Measurements from ENCODE around the gene C5orf47. TPM values are rescaled to one million over a fixed set of nuclear protein-coding genes. Genes with fewer than 3 reads are reported as not detected.

Gene C5orf47
- total and polyA plus RNA-seq, 10 of the 15 experiments (the other 5 are each of a cell fraction or from before 2014, with no cell fraction given) = 0.04 TPM; not detected in 9

DNA sequence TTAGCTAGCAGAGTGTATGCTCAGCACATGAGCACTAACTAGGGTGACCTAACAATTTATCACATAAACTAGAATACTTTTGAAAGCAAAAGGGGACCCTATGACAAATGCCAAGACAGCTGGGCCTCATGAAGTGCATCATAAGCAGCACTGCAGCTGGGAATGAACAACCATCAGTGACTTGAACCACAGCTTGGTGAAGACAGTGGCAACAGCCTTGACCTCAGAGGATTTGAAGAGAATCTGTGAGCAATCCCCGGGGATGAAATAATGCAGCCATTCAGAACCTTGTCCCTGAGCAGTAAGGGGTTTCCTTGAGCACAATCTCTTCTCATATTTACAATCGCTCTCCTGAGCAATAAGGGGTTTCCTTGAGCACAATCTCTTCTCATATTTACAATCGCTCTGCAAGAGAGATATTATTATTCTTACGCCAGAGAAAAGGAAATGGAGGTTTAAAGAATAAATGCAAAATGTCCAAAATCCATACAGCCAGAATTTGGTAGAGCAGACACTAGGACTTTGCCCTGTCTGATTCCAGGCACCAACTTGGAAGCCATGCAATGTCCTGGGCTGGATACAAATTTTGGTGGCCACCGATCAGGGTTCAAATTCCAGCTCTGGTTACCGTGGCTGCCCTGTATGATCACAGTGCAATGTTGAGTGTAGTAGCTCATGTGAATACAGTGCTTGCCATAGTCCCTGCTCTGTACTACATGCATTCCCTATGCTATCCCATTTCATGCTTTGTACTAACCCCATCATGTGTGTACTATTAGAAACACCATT is 55.7 kb downstream of the C5orf47 start:
- Histone ChIP-seq H3K9ac (ENCODE audit: control insufficient read depth, insufficient read depth, low read length) (no peak overlapping the region), H3K4me2 (ENCODE audit: control insufficient read depth, insufficient read depth) (no peak overlapping the region), H3K79me2 (ENCODE audit: control insufficient read depth, insufficient read depth, low read length) (no peaks in the 10 kb centered on the region), H3K27ac (ENCODE audit: control insufficient read depth, insufficient read depth) (no peak overlapping the region), H3K36me3 (ENCODE audit: control insufficient read depth in 2 of 2, insufficient read depth in 2 of 2, low read length in 1 of 2) (no peaks in the 10 kb centered on the region), H2AFZ (ENCODE audit: control insufficient read depth, low read depth, low read length) (no peak overlapping the region), H4K20me1 (ENCODE audit: control insufficient read depth, insufficient read depth) (no peaks in the 10 kb centered on the region), H3K27me3 (replicated peaks in 1 of 2; ENCODE audit: control insufficient read depth in 2 of 2, insufficient read depth in 2 of 2, low read length in 1 of 2) (no peaks in the 10 kb centered on the region), H3K9me3 (replicated peaks; ENCODE audit: control insufficient read depth, insufficient read depth, low read length) (no peaks in the 10 kb centered on the region), H3K4me1 (ENCODE audit: control insufficient read depth, insufficient read depth, low read length) (no peaks in the 10 kb centered on the region), H3K4me3 (no peak overlapping the region)
- RAD21 ChIA-PET (ENCODE audit: unreplicated experiment) = interaction anchor here (1.0 to 3.1 kb wide), 7 partner anchors 11 to 421 kb away, joined by 3 to 38 read pairs (median 3); no protein-coding TSS in a partner anchor
- POLR2A ChIA-PET = interaction anchor here (0.5 kb wide), 1 partner anchor 647 kb away, joined by 8 read pairs; no protein-coding TSS in a partner anchor
- no TSS peak for BruUV-seq (replicated peaks)
- in situ Hi-C loops (cut with MboI) (loop anchor here (5.0 kb wide), 1 partner anchor 273 kb away; no protein-coding TSS in a partner anchor), intact Hi-C loops (cut with micrococcal nuclease; ENCODE audit: unreplicated experiment) (loop anchor here (1.0 kb wide), 2 partner anchors 268 to 273 kb away; no protein-coding TSS in a partner anchor)
- CTCF ChIA-PET = interaction anchor here (1.1 to 3.7 kb wide), 6 partner anchors 11 to 271 kb away, joined by 3 to 38 read pairs (median 4); no protein-coding TSS in a partner anchor
- SMC1A ChIA-PET (ENCODE audit: uncharacterized antibody, unreplicated experiment) = interaction anchor here (0.6 to 4.1 kb wide), 4 partner anchors 13 to 267 kb away, joined by 3 to 23 read pairs (median 4); no protein-coding TSS in a partner anchor
- FAIRE-seq (no peak), ATAC-seq (no peak), DNase-seq (ENCODE audit: low read depth, low spot score) (no peak)
- WGBS (ENCODE audit: insufficient coverage, insufficient replicate concordance, low lambda C conversion rate, missing lambda C conversion rate) = 38% methylated on average over 6 of the region's 6 CpGs
- TF ChIP-seq TCF3 (IDR thresholded peaks at IDR 0.05; ENCODE audit: borderline replicate concordance, insufficient read depth, low read depth, low read length) (no peak), PML (IDR thresholded peaks at IDR 0.05; ENCODE audit: low read length) (no peak), MYC (IDR thresholded peaks at IDR 0.05; ENCODE audit: insufficient read depth, insufficient read length, insufficient replicate concordance, low read length, severe bottlenecking) (no peak), PAX5 (IDR thresholded peaks at IDR 0.05; ENCODE audit: borderline replicate concordance, low read depth, low read length) (no peak), TCF7 (IDR thresholded peaks at IDR 0.05; ENCODE audit: borderline replicate concordance) (no peak), POLR2AphosphoS2 (IDR thresholded peaks at IDR 0.05; ENCODE audit: low read depth, low read length) (no peak), NRF1 (conservative IDR thresholded peaks at IDR 0.05; ENCODE audit: low read depth, low read length) (no peak), RFX5 (IDR thresholded peaks at IDR 0.05; ENCODE audit: low read depth, low read length) (no peak), FOXK2 (IDR thresholded peaks at IDR 0.05) (no peak), FOS (IDR thresholded peaks at IDR 0.05; ENCODE audit: borderline replicate concordance, extremely low read depth, insufficient read length) (no peak)
- TF ChIP-seq, protein P1, sequence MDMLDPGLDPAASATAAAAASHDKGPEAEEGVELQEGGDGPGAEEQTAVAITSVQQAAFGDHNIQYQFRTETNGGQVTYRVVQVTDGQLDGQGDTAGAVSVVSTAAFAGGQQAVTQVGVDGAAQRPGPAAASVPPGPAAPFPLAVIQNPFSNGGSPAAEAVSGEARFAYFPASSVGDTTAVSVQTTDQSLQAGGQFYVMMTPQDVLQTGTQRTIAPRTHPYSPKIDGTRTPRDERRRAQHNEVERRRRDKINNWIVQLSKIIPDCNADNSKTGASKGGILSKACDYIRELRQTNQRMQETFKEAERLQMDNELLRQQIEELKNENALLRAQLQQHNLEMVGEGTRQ (IDR thresholded peaks at IDR 0.05; ENCODE audit: borderline replicate concordance, low read depth, low read length) = no peak
- TF ChIP-seq, protein P2, sequence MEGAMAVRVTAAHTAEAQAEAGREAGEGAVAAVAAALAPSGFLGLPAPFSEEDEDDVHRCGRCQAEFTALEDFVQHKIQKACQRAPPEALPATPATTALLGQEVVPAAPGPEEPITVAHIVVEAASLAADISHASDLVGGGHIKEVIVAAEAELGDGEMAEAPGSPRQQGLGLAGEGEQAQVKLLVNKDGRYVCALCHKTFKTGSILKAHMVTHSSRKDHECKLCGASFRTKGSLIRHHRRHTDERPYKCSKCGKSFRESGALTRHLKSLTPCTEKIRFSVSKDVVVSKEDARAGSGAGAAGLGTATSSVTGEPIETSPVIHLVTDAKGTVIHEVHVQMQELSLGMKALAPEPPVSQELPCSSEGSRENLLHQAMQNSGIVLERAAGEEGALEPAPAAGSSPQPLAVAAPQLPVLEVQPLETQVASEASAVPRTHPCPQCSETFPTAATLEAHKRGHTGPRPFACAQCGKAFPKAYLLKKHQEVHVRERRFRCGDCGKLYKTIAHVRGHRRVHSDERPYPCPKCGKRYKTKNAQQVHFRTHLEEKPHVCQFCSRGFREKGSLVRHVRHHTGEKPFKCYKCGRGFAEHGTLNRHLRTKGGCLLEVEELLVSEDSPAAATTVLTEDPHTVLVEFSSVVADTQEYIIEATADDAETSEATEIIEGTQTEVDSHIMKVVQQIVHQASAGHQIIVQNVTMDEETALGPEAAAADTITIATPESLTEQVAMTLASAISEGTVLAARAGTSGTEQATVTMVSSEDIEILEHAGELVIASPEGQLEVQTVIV (IDR thresholded peaks at IDR 0.05; ENCODE audit: borderline replicate concordance, partially characterized antibody) = no peak
- TF ChIP-seq, protein P3, sequence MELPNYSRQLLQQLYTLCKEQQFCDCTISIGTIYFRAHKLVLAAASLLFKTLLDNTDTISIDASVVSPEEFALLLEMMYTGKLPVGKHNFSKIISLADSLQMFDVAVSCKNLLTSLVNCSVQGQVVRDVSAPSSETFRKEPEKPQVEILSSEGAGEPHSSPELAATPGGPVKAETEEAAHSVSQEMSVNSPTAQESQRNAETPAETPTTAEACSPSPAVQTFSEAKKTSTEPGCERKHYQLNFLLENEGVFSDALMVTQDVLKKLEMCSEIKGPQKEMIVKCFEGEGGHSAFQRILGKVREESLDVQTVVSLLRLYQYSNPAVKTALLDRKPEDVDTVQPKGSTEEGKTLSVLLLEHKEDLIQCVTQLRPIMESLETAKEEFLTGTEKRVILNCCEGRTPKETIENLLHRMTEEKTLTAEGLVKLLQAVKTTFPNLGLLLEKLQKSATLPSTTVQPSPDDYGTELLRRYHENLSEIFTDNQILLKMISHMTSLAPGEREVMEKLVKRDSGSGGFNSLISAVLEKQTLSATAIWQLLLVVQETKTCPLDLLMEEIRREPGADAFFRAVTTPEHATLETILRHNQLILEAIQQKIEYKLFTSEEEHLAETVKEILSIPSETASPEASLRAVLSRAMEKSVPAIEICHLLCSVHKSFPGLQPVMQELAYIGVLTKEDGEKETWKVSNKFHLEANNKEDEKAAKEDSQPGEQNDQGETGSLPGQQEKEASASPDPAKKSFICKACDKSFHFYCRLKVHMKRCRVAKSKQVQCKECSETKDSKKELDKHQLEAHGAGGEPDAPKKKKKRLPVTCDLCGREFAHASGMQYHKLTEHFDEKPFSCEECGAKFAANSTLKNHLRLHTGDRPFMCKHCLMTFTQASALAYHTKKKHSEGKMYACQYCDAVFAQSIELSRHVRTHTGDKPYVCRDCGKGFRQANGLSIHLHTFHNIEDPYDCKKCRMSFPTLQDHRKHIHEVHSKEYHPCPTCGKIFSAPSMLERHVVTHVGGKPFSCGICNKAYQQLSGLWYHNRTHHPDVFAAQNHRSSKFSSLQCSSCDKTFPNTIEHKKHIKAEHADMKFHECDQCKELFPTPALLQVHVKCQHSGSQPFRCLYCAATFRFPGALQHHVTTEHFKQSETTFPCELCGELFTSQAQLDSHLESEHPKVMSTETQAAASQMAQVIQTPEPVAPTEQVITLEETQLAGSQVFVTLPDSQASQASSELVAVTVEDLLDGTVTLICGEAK (IDR thresholded peaks at IDR 0.05; ENCODE audit: borderline replicate concordance) = no peak

All from GM12878 (cell line).